CD4-positive, alpha-beta T cell treated with Interleukin-1 beta for 1 hour (primary cell): Measurements from ENCODE around the gene PROKR1.
"Not testable (repeated sequence)": the region's sequence is repeated elsewhere in the genome, so short reads cannot be mapped to it uniquely, and the experiment has no call there.

Source experiments
- DNase-seq, 2 donors: peaks; one replicate each; pipeline ENCODE4 v3.0.0-alpha.2; 2020 to 2022

Gene PROKR1

DNA sequence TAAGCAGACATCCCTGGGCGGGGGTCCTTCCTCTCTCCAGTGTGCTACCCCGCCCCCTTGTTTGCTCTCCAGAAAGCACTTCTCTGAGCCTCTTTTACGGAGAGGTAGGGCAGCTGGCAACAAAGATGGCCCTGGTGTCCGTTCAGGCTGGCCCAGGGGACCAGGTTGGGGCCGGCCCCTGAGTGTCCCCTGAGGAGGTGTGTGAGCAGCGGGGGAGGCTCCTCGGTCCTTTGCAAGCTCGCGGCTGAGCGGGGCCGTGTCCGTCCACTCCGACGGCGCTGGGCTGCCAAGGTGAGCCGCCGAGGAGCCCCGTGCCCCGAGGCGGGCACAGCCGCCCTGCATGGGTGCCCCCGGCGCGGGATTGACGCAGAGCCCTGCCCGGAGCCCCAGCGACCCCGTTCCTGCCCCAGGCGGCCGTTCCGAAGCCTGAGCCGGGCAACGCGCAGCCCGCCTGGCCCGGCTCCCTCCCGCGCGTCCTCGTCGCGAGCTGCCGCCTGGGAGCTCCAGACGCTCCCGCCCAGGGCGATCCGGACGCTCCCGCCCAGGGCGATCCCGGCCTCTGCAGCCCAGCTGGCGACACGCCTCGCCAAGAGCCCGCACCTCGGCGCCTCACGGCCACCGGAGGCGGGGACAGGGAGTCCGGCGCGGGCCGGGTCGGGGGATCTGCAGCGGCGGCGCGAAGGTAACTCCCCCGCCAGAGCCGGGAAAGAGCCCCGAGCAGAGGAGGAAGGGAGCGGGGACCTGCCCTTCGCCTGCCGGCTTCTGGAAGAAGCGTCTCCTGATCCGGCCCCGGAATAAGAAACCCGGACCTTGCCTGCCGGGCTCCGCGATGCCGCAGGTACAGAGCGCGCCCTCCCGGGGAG lies at the start of gene PROKR1:
TSS of gene PROKR1 (plus strand) at position 569 of the 863 bp plus-strand sequence. CDS start 2,243 bp downstream, outside the sequence.
- DNase-seq, result no peak

DNA sequence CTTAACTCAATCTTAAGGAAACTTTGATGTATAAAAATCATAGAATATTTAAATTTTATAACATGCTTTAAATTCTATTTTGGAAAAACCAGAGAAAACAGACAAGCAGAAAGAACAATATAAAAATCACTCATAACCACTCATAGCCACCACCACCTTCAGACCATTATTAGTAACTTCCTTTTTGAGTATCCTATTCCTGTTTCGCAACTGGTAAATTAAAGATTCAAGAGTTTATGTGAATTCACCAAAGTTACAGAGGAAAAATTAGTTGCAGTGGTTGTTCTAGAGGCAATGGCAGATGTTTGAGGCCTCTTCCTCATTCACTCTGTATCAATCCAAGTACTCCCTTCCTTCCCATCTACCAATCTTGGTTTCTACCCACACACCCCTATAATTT lies 49.3 kb upstream of the PROKR1 start:
- no peak for DNase-seq

DNA sequence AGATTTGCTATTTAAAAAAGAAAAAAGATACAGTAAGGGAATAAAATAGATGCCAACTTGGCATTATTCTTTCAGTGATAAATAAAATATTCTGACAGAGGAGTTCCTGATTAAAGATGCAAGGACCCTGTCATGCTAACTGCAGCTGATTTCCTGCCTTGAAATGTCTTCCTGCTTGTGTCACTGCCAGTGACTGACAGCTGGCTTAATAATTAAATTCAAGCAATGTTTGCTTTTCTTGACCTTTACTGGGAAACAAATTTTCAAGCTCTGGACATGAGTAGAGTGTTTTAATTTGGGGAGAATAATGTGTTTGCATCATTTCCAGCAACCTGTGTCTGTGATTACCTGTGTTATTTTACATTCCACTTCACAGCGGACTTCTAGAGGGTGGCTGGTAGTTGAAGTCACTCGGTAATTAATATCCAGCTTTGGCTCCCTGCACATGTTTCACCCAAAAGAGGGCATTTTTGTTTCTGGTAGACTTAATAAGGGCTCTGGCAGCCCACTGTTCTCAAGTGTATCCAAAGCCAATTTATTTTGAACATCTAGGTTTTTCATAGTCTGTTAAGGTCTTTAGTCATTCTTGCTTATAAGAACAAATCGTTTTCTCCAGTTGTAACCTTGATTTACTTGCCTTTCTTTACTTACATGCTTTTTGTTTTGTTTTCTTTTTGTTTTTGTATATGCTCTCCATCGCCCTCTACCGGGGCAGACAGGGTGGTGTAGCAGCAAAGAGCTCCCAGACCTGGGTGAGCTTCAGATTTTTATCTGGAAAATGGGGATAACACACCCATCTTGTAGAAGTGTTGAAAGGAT lies 48.5 kb upstream of the PROKR1 start:
- DNase-seq, result peak; percentile 36 to 57

DNA sequence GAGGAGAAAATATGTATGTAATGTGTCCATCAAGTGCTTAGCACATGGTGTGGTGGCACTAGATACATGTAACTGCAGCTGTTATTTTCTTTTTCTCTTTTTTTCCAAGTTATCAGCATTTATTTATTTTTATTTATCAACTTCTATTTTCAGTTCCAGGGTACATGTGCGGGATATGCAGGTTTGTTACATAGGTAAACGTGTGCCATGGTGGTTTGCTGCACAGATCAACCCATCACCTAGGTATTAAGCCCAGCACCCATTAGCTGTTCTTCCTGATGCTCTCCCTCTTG lies 47.9 kb upstream of the PROKR1 start:
- not testable (repeated sequence) for DNase-seq

DNA sequence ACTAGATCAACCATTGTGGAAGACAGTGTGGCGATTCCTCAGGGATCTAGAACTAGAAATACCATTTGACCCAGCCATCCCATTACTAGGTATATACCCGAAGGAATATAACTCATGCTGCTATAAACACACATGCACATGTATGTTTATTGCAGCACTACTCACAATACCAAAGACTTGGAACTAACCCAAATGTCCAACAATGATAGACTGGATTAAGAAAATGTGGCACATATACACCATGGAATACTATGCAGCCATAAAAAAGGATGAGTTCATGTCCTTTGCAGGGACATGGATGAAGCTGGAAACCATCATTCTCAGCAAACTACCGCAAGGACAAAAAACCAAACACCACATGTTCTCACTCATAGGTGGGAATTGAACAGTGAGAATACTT lies 42.9 kb upstream of the PROKR1 start:
- not testable (repeated sequence) for DNase-seq

DNA sequence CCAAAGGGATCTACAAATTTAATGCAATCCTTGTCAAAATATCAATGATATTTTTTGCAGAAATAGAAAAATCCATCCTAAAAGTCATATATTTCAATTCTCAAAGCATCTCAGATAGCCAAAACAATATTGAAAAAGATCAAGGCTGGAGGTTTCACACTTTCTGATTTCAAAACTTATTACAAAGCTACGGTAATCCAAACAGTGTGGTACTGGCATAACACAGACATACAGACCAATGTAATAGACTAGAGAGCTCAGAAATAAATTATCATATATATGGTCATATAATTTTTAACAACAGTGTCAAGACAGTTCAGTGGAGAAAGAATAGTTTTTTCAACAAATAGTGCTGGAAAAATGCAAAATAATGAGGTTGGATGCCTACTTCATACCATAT lies 40.3 kb upstream of the PROKR1 start:
- no peak for DNase-seq

DNA sequence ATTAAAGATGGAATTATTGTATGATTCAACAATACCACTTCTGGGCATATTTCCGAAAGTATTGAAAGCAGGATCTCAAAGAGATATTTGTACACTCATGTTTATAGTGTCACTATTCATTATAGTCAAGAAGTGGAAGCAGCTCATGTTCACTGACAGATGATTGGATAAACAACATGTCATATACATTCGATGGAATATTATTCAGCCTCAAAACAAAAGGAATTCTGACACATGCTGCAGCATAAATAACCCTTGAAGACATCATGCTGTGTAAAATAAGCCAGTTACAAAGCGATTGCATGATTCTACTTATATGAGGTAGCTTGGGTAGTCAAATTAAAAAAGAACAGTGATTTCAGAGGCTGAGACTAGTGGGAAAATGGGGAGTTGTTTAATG lies 39.3 kb upstream of the PROKR1 start:
- DNase-seq, result no peak

DNA sequence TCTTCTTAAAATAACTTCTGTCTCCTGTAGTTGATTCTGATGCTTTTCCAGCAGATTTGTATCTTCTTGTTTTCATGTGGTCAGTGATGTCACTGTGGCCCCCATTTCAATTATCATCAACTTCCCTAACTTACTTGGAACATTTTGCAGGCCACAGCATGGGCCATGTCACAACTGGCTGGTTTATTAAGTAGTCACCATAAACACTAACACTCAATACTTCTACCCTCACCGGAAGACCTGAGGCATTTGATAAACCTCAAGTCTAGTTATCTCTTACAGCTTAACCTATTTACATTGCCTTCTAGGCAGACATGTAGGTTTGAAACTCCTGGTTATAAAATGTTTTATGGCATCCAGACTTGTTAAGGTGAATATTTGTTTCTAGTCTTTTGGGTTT lies 37.4 kb upstream of the PROKR1 start:
- DNase-seq, result no peak

DNA sequence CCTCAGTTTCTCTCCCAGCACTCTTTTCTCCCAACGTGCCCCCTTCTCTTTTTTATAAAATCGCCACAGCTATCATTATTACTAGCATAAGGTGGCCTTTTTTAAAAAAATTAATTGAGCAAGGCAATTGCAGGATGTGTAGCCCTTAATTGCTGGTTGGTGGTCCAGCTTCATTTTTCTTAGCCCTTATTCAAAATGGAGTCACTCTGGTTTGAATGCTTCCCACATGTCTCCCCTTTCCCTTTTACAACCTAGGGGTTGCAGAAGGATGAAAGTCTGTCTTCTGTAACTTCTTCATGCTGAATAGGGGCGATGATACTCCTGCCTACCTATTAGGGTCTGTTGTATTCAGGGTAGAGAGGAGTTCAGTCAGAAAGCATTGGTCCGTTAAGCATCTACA lies 36.6 kb upstream of the PROKR1 start:
- DNase-seq, result no peak

DNA sequence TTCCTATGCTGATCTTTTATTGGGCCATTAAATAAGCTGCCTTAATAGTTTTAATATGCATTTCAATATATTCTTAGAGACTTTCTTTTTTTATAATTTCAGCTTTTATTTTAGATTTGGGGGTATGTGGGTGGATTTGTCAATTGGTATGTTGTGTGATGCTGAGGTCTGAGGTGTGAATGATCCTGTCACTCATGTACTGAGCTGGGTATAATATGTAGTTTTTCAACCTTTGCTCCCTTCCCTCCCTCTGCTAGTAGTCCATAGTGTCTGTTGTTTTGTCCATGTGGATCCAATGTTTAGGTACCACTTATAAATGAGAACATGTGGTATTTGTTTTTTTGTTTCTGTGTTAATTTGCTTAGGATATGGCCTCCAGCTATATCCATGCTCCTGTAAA lies 35.5 kb upstream of the PROKR1 start:
- no peak for DNase-seq

DNA sequence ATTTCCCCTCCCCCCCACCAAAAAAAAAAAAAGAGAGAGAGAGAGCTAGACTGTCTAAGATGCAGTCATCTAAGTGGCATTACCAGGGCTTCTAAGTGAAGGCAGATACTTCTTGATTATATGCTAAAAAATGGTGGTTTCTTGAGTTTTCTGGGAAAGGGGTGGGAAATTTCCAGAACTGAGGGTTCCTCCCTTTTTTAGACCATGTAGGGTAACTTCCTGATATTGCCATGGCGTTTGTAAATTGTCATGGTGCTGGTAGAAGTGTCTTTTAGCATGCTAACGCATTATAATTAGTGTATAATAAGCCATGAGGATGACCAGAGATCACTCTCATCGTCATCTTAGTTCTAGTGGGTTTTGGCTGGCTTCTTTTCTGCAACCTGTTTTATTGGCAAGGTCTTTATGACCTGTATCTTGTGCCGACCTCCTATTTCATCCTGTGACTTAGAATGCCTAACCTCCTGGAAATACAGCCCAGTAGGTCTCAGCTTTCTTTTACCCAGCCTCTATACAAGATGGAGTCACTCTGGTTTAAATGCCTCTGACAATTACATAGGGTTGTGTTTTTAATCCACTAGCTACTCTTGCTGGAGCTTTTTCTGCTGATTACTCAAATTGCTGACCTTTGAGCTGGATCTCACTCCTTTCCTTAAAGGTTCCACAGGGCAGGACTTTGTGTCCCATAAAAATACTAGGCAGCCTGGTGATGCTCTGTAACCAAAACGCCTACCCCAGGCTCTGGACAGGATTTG lies 30.4 kb upstream of the PROKR1 start:
- no peak for DNase-seq

DNA sequence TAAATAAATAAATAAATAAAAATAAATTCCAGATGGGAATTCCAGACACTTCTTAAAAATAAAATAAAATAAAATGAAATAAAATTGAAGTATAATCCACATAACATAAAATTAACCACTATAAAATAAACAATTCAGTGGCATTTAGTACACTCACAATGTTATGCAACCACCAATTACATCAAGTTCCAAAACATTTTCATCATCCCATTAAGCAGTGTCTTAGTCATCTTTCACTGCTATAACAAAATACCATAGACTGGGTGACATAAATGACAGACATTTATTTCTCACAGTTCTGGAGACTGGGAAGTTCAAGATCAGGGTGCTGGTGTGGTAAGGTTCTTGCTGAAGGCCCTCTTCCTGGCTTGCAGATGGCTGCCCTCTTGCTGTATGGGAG lies 22.6 kb upstream of the PROKR1 start:
- no peak for DNase-seq

DNA sequence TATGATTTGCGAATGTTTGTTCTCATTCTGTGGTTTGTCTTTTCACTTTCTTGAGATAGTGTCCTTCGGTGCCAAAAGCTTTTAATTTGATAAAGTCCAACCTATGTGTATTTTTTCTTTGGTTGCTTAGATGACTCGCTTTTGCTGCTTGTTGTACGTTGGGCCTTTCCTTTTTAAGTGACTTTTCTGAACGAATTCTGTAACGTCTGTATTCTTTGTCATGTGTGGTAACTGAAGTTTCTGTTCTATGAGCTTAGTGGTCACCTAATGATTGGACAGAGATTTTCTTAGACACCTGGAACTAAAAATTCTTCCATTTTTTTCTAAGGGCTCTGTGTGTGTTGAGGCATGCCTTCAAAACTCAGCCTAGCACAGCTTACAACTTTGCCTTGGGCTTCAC lies 19.6 kb upstream of the PROKR1 start:
- no peak for DNase-seq

DNA sequence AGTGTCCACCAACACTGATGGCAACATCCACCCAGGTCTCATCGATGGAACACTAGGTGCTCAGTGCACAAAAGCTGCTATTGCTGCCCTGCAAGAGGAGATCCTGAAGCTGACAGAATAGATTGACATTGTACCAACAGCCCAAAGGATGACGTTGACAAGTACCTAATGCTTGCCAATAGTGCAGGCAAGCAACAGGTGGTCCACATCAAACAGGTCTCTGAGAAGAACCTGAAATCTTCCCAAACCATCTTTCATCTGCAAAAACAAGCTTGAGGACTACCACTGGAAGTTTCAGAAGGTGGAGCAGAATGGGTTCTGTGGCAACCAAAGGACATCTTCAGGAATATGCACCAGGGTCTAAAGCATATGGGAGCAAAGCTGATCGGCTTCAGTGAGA lies 15.8 kb upstream of the PROKR1 start:
- DNase-seq, result no peak

DNA sequence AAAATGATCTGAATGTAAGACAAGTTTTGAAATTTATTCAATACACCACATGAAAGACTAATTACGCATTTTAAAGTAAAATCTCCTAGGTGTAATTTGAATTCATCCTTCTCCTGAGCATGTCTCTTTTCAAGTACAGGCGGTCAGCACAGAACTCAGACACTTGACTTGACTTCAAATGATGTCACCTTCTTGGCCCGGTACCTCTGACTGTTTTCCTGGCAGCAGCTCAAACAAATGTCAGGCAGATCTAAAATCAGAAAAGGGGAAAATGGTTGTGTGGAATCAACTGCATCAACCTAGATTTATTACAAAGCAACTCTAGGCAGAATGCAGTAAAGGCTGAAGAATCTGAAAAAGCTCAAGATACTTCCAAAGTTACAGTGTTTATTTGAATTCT lies 11.4 kb upstream of the PROKR1 start:
- no peak for DNase-seq

DNA sequence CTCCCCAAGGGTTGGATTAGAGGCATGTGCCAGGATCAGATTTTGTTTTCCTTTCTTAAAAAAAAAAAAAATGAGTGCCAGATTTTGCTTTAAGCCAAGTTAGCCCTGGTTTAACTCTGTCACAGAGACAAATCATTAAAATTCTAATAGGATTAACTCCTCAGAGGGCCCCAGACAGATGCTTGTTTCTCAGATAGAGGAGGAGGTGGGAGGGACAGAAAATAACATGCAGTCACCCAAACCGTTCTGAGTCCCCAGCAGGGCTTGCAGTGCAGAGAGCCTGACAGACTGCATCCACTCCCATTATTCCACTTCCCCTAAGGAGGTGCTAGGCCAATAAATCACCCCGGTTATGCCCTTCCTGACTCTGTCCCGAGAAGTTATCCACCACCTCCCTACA lies 6.3 kb upstream of the PROKR1 start:
- no peak for DNase-seq

DNA sequence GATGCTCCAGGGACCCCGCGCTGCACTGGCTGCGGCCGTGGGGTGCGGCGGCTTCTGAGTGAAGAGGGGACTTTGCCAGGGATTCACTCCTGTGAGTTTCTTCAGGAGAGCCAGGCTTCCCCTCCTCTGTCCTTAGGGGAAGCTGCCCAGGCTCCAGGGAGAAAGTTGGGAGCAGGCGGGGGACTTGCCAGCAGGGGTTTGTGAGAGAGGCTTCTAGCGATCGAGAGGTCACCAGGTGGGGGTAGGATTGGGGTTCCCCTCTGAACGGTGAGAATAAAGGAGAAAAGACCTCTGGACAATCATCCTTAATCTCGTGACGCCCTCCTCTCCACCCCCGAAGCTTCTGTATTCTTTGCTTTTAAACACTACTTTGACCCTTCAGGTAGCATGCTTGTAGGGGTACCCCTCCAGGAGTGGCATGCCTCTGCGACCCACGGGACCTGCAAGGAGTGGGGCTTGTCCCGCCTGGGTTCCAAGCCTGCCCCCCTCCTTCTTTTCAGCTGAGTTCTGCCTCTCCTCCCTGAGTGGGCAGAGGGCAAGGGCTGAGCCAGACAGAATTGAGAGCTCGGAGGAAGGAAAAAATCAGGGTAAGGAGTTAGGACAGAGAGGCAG lies 601 bp downstream of the PROKR1 start:
- no peak for DNase-seq

DNA sequence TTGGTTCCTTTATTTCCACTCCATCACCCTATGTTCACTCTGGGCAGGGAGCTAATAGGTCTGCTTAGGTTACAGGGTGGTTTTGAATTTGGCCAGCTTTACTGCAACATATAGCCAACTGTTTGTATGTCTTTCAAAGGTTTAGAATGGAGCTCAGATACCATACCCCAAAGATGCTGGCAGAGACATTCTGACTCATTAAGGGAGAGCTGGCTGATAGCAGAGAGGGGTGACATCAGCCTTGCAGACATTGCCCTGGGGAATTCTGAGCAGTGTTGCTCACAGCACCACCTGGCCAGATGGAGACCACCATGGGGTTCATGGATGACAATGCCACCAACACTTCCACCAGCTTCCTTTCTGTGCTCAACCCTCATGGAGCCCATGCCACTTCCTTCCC lies 2.1 kb downstream of the PROKR1 start:
- DNase-seq, result no peak

DNA sequence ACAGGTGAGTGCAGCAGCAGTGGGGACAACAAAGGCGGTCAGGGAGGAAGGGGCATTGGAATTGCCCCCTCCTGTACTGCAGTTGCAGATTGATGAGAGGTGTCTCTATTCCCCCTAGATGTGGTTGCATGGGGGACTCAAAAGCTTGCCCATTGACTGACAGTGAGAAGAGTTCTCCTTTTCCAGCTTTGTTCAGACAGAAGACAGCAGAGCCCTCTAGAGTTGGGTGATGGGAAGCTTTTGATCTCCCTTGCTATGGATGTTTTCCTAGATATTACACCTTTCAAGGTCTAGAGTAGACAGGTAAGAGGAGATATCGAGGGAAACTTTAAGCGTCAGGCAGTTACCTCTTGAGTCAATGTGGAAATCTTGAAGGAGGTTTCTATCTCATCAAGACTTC lies 2.9 kb downstream of the PROKR1 start:
- DNase-seq, result no peak

DNA sequence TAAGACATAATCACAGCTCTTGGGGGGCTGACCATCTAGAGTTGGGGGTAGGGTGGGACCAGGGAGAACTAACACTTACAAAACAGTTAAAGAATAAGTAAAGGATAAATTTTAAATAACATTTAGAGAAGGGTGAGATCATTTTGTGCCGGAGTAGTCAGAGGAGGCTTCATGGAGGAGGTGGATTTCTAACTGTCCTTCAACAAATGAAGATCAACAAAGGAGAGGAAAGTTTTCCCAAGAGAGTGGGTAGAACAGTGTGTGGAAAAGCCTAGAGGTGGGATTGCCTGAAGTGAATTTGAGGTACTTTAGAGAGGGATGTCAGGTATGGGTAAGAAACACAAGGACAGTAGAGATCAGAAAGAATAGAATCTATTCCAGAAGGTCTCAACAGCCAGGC lies 7.3 kb downstream of the PROKR1 start:
- no peak for DNase-seq

DNA sequence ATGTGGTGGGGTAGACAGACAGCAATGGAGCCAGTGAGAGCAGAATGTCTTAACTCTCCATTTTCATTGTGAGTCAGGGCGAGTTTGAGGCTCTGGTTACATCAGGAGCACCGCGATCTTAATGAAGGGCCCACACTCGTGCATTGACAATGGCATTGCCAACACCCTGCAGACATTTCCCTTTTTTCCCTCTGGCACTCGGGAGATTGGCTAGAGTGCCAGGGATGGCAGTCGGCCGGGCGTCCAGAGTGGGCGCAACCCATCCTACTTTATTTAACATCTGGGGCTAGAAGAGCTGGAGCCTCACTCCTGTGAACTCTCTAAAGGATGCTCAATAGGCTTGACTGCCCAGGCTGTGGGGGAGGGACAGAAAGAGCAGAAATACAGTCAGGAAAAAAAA lies 9.7 kb downstream of the PROKR1 start:
- DNase-seq, result no peak

DNA sequence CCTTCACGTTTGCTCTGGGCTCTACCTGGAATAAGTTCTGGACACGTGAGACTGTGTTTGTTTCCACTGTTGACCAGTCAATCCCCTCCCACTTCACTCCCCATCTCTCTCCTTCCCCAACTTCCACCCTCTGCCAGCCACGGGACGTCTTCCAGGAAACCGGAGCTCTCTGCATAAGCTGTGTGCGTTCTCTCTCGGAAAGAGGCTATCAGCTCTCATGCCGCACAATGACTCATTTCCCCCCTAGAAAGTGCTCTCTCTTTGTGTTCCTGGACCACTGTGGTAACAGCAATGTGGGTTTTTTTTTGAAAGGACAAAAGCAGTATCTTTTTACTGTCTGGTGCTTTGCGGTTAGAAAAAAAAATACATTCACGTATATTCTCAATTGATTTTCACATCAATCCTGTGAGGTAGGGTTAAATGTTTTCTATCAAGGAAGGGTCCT lies 10.2 kb downstream of the PROKR1 start:
- DNase-seq, result peak; percentile 6 to 21

DNA sequence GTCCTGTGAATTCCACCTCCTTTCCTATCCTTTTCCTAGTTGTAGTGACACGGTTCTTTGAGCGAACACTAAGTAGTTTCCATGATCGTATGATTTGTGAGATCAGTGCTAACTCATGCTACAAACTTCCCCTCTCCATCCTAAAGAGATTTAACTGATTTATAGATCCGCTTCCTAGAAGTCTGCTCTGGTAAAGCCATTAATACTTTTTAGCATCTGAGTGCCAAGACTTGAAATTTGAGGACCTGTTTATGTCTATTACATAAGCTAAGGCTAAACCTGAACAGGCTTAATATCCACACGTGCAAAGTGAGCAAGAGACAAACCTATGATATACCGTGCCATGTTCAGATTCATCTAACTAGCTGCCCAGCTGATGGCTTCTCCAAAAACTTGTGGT lies 14.9 kb downstream of the PROKR1 start:
- no peak for DNase-seq
